Loucy (cell line): ENCODE results near the gene JAZF1.

Experiments used
- CTCF ChIP-seq: fragments of 200-600 bp; sonication (generic); conservative IDR thresholded peaks from 2 replicates; pipeline ENCODE4 v1.5.1; 2014; ENCODE audit warnings: mild to moderate bottlenecking, antibody characterized with exemption, low read length
- EZH2phosphoT487 ChIP-seq: fragments of 200-600 bp; IDR thresholded peaks from 2 replicates; pipeline ENCODE4 v1.6.1; 2018; ENCODE audit warnings: antibody characterized with exemption, mild to moderate bottlenecking, moderate library complexity, borderline replicate concordance

GRCh38 chr7:28181416-28181815, 821 bp upstream of the JAZF1 start:
- TF ChIP-seq CTCF (no peak), EZH2phosphoT487 (no peak)
